ENCODE results near the gene REG4.
"Not testable (repeated sequence)": the region's sequence is repeated elsewhere in the genome, so short reads cannot be mapped to it uniquely, and the experiment has no call there.

REG4 gene

DNA sequence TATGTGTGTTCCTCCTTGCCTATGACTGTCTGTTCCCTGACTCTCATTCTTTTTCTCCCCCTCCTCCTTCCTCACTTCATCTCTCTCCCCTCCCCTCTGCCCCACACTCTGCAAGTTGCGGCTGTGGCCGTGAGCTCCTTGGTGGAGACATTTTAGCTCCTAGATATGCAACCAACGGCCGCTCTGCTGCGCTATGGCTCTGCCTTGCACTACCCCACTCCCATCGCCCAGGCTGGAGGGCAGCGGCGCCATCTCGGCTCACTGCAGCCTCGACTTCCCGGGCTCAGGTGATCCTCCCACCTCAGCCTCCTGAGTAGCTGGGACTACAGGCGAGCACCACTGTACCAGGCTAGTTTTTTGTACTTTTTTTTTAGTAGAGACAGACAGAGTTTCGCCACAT is 5.5 kb downstream of the REG4 start:
- DNase-seq: no peak

DNA sequence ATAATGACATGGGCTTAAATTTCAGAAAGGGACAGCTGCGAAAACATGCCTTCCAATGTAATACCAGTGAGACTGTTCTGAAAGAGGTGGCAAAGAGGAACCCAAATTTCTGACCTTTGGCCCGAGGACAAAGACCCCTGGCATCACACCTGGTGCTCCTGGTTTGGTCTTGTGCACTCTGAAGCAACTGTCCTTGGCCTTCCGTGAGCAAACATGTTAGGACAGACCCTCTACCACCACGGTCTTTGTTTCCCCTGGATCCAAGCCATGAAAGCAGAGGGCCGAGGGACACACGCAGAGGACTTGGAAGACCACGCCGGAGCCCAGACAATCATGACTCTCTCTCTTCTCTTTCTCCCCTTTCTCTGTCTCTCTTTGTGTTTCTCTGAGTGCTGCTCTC is 6.0 kb downstream of the REG4 start:
- DNase-seq: no peak

DNA sequence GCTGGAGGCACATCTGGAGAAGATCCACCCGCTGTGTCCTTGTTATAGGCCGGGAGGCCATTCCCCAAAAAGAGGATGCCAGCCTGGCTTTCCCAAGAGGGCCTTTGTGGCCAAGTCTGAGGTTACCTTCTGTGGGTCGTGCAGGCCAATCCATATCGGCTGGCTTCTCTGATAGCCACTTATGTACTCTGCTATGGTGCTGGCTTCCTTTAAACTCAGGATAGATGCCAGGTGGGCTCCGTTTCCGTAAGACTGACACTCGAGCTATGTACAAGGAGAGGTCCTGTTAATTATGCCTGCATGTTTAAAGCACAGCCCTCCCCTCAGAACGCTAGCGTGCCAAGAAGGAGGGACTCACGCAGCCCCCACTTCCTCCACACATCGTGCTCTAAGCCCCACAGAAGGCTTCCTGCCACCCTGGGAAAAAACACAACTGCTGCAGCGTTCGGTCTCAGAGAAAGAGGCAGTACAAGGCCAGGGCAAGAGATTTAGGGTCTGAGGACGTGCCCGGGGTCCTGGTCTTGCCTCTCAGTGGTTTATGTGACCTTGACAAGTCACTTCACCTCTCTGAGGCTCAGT is 11.6 kb downstream of the REG4 start:
- DNase-seq: no peak

DNA sequence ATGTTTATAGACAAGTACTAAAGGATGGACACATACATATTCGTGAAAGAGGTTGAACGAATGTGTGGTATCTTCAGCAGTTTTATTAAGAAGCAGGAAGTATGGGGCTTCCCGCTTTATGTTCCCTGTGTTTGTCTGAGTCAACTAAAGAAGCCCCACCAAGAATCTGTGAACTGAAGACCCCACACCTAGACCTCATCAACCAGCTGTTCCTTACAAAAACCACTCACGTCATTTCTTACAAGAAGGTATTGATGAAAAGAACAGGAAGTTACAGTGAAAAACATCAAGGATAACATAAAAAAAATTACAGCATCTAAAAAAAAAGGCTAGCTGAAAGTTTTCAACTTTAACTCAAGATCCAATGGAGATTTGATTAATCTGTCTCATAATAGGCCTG is 12.3 kb downstream of the REG4 start:
- DNase-seq: no peak

DNA sequence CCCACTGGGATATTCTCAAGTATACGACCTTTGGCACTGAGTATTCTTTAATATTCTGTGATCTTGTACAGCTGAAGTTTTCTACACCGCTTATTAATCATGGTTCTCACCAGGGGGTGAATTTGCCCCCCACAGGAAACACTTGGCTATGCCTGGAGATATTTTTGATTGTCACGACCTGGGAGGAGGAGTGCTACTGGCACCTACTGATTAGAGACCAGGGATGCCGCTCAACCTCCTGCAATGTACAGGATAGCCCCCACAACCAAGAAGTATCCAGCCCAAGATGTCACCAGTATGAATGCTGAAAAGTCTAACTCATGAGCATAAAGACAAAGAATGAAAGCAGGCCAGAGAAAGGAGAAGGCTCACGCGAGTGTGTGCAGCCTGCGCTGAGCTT is 13.7 kb downstream of the REG4 start:
- DNase-seq: no peak

DNA sequence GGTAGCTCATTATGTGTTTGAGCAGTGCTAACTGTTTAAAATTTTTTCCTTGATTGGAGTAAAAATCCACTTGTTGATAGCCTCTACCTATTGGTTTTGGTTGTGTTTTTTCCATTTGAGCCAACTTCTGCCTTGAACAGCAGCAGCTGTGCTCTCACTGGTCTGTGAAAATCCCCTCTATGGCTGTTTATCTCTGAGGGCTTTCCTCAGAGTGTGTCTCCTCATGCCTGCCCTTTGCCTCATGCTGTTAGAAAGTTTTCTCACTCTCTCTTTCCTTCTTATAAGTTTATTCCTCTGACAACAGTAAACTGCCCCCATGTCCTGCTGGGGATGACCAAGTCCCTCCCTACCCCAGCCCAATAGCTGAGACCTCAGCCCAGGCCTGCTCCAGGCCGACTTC is 14.1 kb downstream of the REG4 start:
- DNase-seq: no peak

DNA sequence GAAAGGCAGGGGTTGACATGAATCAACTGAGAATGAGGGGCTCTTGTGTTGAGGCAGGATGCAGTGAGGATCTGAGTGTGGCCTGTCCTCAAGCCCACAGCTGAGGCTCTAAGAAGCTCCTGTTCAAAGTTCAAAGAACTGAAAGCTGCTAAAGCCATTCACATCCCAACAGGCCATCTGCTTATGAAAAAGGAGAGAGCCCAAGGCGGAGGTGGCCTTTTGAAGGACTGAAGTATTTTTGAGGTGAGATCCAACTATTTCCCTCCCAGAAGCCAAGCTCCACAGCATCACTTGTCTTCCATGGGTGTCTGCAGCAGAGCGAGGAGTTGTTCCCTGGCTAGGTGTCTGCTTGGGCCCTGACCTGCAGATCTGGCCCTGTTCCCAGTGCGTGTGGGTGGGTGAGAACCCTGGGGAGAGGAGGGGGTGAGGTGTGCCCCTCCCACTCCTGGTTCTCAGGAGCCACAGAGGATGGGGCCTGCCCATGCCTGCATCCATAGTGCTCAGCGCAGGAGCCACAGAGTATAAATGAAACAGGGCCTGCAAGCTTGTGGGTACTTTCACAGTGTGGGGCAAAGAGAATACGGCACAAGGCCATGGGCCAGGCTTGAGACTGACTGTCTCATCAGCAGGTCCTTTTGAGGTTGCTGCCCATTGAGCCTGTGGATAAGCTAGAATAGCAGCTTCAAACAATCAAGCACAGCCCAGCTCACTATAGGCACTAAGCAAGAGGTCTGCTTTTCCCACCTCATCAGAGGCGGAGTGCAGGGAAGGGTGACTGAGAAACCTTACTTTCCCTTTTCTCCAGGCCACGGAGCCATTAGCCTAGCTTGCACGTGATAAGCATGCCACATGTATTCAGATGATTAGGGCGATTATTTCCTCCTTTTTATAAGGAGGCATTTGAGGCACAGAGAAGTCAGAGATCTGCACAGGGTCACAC is 15.7 kb downstream of the REG4 start:
- no peak for DNase-seq

DNA sequence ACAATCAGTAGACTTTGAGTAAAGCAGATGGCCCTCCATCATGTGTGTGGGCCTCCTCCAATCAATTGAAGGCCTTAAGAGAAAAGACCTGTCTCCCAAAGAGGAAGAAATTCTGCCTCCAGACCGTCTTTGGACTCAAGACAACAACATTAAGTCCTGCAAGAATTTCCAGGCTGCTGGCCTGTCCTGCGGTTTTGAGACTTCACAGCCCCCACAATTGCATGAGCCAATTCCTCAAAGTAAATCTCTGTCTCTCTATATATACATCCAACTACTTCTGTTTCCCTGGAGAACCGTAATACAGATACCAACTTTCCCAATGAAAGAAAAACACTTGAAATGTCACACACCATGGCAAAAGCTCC is 16.4 kb downstream of the REG4 start:
- DNase-seq: no peak

DNA sequence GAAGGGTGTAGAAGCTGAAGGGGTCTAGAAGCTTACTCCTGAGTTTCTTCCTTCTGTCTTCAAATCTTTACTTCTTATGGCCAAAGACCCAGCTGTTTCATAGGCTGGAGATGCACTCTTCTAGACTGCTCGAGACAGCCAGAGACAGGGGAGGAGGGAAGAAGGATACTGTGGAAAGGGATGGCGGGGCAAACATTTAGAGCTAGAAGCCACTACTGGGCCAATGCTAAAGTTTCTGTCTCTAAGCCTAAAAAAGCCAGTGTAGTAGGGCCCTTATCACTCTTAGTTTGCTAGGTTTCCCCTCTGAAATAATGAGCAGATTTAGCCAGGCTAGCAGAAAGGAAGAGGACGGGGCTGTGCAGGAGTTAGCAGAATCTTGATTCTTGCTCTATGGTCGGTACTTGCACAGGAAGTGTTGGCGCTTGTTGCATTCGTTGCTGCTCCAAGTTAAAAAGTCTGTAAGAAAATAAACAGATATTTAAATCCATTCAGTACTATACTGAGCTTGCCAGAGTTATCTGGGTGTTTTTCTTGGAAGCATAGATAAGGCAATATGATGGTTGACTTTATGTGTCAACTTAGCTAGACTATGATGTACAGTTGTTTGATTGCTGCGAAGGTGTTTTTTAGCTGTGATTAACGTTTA is 16.9 kb downstream of the REG4 start:
- DNase-seq: no peak

DNA sequence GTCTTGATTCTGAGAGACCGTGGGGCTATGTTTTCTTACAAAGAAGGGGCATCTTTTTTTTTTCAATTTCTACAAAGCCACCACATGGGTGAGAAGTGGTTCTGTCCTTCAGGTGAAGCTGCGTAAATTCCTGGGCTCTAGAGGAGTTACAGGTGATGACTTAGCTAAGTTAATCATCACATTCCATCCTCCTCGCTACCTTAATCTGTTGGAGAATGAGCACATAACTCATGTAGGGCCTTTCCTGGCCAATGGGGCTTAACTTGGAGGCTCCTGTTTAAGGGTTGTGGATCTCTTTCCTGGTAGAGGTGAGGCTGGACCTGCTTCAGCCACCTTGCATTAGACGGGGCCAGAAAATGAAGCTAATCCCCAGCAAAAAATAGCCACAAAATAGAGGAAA is 19.9 kb downstream of the REG4 start:
- no peak for DNase-seq

DNA sequence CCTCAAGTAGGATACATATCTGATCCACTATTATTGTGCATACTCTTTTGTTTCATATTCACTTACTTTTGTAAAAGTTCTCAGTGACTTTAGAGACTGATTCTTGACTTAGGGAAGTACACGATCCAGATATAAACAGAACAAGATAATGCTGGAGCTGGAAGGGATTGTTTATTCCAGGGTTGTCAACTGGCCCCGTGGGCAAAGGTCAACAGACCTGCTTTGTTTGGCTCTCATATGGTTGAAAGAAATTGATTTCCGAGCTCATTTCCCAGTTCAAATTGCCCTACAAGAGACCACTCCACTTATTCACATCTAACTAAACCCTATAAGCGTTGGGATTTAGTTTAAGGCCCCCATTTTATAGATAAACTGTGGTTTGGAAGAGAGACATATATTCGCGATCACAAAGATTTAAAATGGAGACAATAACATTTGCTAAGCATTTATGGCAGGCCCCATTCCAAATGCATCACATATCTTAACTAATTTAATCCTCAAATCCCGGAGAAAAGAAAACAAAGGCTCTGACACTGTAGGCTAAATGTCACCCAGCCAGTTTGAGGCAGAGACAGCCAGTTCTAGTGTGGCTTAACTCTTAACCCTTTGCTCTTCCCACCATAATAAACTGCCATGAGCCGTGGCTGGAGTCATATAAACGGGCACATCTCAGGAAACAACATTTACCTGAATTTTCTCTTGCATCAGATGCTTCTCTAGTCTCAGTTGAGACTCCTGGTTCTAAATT is 20.6 kb downstream of the REG4 start:
- DNase-seq: no peak

DNA sequence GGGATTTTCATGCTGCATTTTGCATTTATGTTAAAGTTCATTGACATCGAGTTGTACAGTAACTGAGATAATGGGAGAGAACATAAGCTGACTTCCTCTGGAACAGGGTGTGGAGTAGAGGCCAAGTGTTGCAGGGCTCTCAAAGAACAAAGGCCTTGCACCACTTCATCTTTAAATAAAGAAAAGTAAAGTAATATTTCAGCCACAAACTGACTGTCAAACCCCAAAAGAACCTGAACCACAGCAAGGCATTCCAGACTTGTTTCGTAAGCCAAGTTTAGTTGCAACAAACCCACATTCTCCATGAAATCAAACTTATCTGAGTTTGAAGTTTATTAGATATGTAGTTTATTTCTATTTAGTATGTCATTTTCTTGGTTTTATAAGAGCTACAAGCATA is 23.5 kb downstream of the REG4 start:
- DNase-seq: no peak

DNA sequence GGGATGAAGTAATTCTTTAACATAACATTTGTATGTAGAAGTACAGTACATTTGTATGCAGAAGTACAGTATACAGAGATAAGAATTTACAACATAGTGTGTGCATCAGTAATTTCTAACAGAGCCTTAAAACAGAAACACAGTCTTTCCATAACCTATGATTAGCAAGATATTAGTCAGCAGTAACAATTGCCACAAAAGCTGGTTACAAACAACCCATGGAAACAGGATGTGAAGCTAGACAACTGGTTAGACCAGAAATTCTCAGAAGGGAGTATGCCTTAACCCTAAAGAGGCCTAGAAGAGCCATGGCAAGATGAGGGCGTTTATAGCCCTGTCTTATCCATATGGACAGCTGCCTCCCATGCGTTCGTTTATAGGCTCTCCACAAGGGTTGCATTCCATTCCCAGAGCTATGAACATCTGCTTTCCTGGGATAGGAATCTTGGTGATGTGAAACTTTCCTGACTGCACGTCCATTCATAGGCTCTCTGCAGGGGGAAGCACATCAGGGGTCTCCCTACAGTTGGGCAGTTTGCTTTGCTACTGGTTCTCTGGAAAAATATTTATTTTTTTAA is 24.7 kb downstream of the REG4 start:
- not testable (repeated sequence) for DNase-seq

DNA sequence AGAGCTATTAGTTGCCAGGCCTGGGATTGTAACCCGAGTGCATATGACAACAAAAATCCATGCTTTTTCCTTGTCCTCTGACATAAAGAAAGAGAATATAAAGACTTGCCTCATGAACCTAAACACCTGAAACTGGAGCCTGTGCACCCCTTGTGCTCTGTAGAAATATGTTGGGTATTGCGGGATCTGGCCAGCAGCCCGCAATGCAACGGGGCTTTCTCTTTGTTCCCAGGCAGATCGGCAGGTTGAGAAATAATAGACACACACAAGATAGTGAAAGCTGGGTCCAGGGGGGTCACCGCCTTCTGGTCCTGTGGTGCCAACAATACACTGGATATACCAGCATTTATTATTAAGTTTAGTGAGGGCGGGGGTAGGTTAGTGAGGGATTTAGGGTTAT is 25.2 kb downstream of the REG4 start:
- DNase-seq: not testable (repeated sequence)

DNA sequence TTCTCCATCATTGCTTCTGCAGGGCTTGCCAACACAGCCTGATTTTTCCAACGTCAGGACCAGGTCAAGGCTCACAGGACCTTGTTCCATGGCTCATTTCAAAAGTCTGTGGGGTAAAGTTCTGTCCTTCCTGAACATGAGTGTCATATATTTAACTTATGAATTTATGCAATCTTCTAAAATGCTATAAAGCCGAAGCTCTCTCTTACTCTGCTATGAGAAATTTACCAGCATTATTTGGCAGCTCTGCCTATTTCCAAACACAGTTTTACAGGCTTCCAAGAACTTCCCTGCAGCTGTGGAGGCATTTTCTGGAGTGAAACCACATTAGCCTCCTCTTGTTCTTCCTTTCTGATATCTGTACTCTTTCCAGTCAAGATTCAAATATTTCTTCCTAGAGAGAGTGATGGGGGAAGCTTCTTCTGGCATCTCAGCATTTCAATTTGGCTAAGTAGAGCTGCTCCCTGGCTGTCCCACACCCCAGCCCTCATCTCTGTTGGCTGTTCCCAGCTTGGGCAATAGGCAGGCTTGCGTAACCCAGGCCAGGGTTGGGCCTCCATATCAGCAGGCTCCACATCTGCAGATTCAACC is 27.0 kb downstream of the REG4 start:
- DNase-seq: no peak

DNA sequence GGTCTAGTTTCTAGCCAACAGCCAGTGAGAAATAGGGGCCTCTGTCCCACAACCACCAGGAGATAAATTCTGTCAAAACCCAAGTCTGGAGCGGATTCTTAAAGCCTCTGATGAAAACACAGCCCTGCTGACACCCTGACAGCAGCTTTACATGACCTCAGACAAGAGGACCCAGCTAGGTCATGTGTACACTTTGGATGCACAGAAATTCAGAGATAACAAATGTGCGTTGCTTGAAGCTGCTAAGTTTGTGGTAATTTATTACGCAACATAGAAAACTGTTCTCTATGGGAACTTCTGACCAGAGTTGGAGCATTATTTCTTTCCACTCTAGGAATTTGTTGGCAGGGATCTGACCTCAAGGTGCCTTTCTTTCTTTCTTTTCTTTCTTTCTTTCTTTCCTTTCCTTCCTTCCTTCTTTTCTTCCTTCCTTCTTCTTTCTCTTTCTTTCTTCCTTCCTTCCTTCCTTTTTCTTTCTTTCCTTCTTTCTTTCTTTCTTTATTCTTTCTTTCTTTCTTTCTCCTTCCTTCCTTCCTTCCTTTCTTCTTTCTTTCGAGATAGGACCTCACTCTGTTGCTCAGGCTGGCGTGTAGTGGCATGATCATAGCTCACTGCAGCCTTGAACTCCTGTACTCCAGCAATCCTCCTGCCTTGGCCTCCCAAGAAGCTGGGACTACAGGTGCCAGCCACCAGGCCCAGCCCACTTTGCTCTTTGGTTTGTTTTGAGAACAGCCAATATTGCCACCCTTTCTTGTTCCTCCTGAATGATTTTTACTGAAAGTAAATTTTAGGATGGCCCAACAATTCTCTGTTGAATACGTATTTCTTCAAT is 27.7 kb downstream of the REG4 start:
- DNase-seq: no peak

DNA sequence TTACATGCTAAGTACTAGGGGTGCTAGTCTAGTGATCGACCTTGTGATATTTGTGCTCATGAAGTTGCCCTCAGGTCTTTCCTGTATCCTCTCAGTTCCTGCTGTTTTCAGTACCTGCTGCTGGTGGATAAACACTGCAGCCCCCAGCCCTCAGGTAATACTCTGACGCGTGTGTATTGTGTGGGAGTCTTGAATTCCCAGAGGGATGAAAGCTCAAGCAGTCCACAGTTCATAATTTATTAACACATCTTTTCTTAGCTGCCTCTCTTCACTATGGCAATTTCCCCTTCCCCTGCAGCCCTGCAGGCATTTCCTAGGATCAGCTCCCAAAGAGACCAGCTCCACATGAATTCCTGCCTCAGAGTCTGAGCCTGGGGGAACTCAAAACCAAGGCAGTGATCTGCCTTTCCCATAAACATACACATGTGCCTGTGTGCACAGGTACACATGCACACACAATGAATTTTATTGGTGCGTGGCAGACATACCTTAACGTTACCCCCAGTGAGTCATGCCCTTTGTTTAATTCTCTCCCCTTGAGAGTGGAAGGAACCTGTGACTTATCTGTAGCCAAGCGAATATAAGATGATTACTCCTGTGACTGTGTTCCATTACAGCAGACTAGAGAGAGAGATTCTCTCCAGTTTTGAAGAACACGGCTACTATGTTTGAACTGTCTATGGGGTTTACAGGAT is 28.5 kb downstream of the REG4 start:
- DNase-seq: no peak

DNA sequence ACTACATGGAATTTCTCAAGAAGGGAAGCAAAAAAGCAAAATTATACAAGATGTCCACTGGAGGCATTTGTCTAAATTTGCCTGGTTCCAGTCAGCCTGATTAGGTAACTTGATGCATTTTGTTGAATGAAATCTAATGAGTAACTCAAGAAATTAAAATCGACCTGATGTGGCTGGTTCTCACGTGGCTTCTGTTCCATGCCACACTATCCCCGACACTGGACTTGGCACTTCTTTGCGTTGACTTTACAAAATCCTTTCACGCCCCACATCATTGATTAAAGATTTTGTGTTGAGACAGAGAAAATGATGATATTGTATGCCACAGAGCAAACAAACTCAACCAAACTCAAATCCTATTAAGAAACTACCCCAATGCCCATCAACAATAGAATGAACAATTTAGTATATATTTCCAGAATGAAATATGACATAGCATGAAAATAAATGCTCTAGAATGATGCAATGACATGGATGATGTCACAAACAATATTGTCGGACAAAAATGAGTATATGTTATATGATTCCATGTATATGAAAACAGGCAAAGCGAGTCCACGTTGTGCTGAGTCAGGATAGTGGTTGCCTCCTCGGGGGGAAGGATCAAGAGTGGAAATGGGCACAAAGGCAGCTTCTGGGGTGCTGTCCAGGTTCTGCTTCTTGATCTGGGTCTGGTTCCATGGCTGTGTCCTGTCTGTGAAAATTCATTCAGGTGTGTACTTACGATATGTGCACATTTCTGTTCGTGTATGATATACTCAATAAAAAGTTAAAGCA is 29.6 kb downstream of the REG4 start:
- no peak for DNase-seq

DNA sequence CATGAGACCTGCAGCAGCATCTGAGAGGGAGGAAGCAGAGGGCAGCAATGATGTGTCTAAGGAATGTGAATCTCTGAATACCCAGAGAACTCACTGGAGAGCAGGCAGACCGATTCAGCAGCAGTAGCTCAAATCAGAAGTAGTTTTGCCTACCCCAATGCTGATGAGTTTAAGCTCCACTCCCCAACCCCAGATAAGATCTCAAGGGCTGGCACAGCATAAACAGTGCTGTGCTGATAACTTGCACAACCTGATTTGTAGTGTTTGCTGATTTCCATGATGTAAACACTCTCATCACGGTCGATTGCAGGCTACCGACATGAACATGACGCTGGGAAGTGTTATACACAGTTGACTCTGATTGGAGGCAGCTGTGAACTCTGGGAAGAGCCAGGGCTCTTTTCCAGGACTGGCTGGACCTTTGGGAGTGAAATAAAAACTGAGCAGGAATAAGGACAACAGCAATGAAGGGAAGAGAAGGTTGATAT is 31.3 kb downstream of the REG4 start:
- peak; percentile 87 to 90 for DNase-seq
